Measurements from ENCODE around the gene UBL5.
A peak's percentile ranks its signal among the peaks of the same experiment; 100 is the strongest.

Gene UBL5

GRCh38 chr19:9848060-9848459, 20.3 kb downstream of the UBL5 start:
- ATAC-seq, result peak; percentile 71
- TF ChIP-seq ISL1 (CRISPR knock-in tag; IDR thresholded peaks at IDR 0.05) (no peak), ZFP3 (CRISPR knock-in tag; IDR thresholded peaks at IDR 0.05) (no peak), ZFP30 (CRISPR knock-in tag; IDR thresholded peaks at IDR 0.05) (no peak), ZNF70 (CRISPR knock-in tag; IDR thresholded peaks at IDR 0.05) (no peak), TOX (CRISPR knock-in tag; IDR thresholded peaks at IDR 0.05; ENCODE audit: borderline replicate concordance) (no peak), CSRNP3 (CRISPR knock-in tag; IDR thresholded peaks at IDR 0.05) (no peak), OSR1 (CRISPR knock-in tag; IDR thresholded peaks at IDR 0.05) (no peak), PPARA (CRISPR knock-in tag; IDR thresholded peaks at IDR 0.05; ENCODE audit: borderline replicate concordance) (no peak), SNAI2 (CRISPR knock-in tag; IDR thresholded peaks at IDR 0.05) (no peak), PATZ1 (CRISPR knock-in tag; IDR thresholded peaks at IDR 0.05; ENCODE audit: borderline replicate concordance) (no peak), BACH2 (CRISPR knock-in tag; IDR thresholded peaks at IDR 0.05; ENCODE audit: borderline replicate concordance) (no peak), ESRRG (CRISPR knock-in tag; IDR thresholded peaks at IDR 0.05) (no peak), TCF4 (CRISPR knock-in tag; IDR thresholded peaks at IDR 0.05; ENCODE audit: borderline replicate concordance) (no peak), ARNTL (CRISPR knock-in tag; IDR thresholded peaks at IDR 0.05; ENCODE audit: borderline replicate concordance, low read depth) (no peak), GLIS3 (CRISPR knock-in tag; IDR thresholded peaks at IDR 0.05) (no peak), ZNF565 (CRISPR knock-in tag; conservative IDR thresholded peaks at IDR 0.05; ENCODE audit: low read depth) (no peak)
- TF ChIP-seq, protein P1, sequence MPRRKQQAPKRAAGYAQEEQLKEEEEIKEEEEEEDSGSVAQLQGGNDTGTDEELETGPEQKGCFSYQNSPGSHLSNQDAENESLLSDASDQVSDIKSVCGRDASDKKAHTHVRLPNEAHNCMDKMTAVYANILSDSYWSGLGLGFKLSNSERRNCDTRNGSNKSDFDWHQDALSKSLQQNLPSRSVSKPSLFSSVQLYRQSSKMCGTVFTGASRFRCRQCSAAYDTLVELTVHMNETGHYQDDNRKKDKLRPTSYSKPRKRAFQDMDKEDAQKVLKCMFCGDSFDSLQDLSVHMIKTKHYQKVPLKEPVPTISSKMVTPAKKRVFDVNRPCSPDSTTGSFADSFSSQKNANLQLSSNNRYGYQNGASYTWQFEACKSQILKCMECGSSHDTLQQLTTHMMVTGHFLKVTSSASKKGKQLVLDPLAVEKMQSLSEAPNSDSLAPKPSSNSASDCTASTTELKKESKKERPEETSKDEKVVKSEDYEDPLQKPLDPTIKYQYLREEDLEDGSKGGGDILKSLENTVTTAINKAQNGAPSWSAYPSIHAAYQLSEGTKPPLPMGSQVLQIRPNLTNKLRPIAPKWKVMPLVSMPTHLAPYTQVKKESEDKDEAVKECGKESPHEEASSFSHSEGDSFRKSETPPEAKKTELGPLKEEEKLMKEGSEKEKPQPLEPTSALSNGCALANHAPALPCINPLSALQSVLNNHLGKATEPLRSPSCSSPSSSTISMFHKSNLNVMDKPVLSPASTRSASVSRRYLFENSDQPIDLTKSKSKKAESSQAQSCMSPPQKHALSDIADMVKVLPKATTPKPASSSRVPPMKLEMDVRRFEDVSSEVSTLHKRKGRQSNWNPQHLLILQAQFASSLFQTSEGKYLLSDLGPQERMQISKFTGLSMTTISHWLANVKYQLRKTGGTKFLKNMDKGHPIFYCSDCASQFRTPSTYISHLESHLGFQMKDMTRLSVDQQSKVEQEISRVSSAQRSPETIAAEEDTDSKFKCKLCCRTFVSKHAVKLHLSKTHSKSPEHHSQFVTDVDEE (CRISPR knock-in tag; IDR thresholded peaks at IDR 0.05), result no peak
- TF ChIP-seq, protein P2, sequence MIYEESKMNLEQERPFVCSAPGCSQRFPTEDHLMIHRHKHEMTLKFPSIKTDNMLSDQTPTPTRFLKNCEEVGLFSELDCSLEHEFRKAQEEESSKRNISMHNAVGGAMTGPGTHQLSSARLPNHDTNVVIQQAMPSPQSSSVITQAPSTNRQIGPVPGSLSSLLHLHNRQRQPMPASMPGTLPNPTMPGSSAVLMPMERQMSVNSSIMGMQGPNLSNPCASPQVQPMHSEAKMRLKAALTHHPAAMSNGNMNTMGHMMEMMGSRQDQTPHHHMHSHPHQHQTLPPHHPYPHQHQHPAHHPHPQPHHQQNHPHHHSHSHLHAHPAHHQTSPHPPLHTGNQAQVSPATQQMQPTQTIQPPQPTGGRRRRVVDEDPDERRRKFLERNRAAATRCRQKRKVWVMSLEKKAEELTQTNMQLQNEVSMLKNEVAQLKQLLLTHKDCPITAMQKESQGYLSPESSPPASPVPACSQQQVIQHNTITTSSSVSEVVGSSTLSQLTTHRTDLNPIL (CRISPR knock-in tag; IDR thresholded peaks at IDR 0.05; ENCODE audit: low read depth), result no peak

- TF ChIP-seq TOX (CRISPR knock-in tag; IDR thresholded peaks at IDR 0.05; ENCODE audit: borderline replicate concordance) (no peak), BACH2 (CRISPR knock-in tag; IDR thresholded peaks at IDR 0.05; ENCODE audit: borderline replicate concordance) (no peak), OSR1 (CRISPR knock-in tag; IDR thresholded peaks at IDR 0.05) (no peak), SNAI2 (CRISPR knock-in tag; IDR thresholded peaks at IDR 0.05) (no peak)
- TF ChIP-seq, protein P1 (CRISPR knock-in tag; IDR thresholded peaks at IDR 0.05), result no peak
- TF ChIP-seq, protein P2 (CRISPR knock-in tag; IDR thresholded peaks at IDR 0.05; ENCODE audit: low read depth), result no peak
Observed at GRCh38 chr19:9848762-9849161, 21.0 kb downstream of the UBL5 start.

More at GRCh38 chr19:9848762-9849161, 21.0 kb downstream of the UBL5 start:
- ATAC-seq, result no peak
